Activated CD8-positive, alpha-beta memory T cell treated with anti-CD3 and anti-CD28 coated beads, Interleukin-2, amount 50 U/mL, for 4 hours (primary cell): ENCODE results near the gene SDHAF2.
"Not testable (repeated sequence)": the region's sequence is repeated elsewhere in the genome, so short reads cannot be mapped to it uniquely, and the experiment has no call there.

ENCODE experiments used
- DNase-seq: peaks from one replicate; pipeline ENCODE4 v3.0.0-alpha.2; 2020

The SDHAF2 gene

DNA sequence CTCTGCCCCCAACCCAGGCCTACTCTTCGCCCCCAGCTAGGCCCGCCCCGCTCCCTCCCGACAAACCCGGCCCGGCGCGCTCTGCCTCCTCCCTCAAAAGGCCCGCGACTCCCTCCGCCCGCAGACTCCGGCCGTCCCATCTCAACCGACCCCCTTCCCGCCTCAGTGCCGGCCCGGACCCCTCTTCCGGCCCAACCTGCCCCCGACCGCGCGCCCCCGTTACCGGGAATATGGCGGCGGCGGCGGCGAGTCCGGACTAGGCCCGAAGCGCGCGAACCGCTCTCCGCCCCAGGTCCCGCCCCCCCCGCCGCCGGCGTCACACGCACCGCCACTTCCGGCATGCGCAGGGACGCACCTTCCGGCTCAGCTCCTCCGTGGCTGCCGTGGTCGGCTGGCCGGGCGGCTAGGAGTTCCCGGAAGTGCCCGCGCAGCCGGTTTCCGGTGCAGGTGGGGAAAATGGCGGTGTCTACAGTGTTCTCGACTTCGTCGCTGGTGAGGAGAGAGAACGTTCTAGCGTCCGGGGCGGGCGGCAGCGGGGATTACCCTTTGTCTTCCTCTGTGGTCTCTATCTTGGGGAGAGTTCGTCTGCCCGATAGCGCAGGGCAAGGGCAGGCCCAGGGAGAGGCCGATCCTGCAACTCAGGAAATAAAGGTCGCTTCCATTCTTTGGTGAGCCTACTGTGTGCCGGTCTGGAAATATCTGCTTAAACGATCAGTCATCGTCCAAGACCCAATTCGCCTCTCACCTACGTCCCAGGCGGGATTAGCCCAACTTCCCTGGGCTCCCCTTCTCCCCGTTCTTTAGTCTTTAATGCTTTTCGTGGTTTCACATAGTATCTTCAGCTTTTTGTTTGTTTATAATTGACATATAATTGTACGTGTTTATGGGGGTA, at the start of gene SDHAF2, which contains the start of gene CPSF7:
Gene SDHAF2 (plus strand): TSS at position 434 of the 892 bp plus-strand sequence. CDS start 23 bp downstream, at position 457.
Gene CPSF7 (minus strand): TSS at position 285 of the 892 bp plus-strand sequence. CDS start 740 bp downstream, outside the sequence.
- peak; percentile 98 for DNase-seq

DNA sequence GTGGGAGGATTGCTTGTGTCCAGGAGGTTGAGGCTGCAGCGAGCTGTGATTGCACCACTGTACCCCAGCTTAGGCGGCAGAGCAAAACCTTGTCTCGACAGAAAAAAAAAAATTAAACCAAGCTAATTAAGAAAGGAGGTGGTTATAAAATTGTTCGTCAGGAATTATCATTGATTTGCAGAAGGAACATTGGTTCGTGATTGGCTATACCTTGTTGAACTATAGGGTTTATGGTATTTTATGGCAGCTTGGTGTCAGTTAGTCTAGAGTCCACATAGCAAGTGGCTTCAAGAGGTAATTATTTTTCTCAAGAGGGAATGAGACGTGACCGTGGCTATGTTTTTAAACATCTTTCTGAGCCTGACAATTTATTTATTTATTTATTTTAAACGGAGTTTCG, 49.0 kb upstream of the SDHAF2 start:
- DNase-seq = no peak

DNA sequence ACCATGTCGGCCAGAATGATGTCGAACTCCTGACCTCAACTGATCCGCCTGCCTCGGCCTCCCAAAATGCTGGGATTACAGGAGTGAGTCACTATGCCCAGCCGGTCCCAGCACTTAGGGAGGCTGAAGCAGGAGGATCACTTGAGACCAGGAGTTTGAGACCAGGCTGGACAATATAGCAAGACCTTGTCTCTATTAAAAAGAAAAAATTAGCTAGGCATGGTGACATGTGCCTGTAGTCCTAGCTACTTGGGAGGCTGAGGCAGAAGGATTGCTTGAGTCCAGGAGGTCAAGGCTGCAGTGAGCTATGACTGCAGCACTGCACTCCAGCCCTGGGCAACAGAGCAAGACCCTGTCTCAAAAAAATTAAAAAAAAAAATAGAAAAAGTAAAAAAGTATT, 46.1 kb upstream of the SDHAF2 start:
- DNase-seq = not testable (repeated sequence)

DNA sequence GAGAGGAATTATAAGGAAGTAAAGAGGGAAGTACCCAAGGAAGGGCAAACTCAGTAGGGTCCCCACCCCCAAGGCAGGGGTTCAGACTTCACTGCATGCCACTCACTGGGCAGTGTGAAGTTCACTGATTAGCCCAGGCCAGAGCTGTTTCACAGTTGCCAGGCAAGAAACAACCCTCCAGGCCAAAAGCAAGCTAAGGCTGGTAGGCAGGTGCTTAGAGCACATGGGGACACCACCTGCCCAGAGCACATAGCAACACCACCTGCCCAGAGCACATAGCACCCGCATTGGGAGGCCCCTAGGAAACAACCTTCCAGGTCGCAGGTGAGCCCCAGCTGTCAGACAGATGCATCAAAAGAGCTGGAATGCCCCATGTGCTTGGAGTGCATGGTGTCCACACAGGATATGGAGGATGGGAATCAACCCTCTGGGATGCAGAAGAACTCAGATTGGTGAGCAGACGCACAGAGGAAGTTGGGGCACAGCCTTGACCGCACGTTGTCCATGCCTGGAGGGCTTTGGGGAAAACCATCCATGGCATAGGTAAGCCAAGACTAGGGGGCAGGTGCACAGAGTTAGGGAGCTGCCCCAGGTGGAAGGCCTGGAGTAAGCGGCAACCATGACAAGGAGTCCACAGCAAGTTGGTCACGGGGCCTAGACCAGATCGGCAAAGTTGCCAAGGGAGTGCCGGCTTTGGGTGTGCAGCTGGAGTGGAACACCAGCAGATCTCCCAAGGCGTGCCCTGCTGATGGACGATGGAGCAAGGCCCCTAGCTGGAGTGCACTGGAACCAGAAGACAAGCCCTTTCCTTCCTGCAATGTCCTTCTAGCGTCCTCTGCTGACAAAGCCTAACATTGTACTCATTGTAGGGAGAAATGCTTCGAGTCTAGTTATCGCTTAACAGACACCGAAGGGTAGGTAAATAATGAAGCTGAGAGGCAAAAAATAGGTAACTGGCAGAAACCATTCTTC, 45.4 kb upstream of the SDHAF2 start:
- DNase-seq = no peak

DNA sequence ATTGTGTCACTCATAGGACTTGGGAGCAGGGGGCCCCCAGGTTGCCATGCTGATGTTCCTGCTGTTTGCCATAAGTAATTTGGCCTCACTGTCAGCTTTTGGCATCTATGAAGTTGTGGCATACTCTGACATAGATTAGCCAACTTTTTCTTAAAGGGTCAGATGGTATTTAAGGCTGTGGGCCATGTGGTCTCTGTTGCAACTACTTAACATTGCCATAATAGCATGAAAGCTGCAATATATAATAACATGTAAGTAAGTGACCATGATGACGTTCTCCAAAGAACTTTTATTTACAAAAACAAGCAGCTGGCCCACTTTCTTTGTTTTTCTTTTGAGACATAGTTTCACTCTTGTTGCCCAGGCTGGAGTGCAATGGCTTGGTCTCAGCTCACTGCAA, 39.8 kb upstream of the SDHAF2 start:
- DNase-seq = no peak

DNA sequence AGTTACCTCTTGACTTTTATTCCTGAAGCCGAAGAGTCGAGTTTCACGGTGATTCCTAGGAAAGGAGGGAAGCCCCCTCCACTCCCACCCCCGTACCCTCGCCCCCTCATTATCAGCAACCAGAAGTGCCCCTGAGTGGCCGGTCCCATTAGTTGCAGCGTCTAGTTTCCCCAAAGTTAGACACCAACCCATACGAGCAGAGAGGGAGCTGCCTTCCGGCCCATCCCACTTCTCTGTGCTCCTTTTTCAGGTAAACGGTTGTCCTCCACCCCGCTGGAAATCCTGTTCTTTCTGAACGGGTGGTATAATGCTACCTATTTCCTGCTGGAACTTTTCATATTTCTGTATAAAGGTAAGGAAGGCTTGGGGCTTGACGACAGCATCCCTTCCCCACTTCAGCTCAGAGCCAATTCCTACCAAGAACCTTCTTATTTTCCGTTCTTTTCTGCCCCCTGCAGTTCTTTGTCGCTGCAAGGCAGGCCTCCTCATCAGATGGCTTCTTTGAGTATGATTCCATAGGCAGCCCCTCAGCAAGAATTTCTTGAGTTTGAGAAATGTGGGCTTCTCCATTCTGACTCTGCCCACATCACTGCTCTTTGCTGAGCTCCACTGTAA, 36.8 kb upstream of the SDHAF2 start:
- no peak for DNase-seq

DNA sequence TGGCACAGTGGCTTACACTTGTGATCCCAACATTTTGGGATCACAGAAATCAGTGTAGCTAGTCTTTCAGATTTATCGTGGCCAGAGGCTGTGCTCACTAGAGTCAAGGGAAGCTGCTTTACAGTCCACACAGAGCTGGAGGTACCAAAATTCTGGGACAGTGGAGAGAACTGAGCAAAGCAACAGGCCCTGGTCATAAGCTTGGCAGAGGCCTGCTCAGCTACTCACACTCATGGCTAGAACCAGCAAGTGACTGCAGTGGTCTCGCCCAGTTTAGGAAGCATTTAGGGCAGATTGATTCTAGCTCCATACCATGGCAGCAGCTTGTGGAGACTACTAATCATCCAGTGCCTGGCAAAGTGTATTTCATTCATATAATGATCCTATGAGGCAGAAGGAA, 28.8 kb upstream of the SDHAF2 start:
- no peak for DNase-seq

DNA sequence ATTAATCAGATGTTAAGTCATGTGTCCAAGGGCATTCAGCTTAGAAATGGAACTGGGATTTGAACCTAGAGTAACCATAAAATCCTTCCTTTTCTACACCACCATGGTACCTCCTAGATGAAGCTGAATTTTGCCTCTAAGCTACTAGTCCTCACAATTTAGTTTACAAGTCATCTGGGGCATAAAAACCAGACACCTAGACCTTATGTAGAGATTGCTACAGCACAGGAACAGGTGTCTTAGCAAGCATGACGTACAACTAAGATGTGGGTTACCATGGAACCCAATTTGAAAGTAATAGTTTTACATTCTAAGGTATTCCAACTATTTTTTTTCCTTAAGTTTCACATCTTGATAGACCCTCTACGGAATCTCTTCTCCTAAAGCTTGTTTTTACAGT, 28.4 kb upstream of the SDHAF2 start:
- DNase-seq = no peak

DNA sequence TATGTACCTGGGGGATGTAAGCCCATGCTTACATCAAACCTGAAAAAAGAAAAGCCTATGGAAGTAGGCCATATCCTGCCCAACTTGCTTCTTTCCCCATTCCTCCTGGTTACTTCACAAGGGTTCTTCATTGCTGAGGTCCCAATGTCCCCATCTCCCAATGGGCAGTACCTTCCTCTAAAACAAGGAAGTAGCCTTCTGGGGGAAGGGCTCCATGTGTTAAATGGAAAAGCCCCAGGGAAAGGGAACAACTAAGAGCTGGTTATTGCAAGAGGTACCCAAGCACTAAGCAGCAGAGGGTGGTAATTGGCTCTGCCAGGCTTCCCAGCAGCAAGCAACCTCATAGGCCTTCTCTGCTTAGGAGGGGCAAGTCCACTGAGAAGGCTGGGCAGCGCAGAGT, 26.3 kb upstream of the SDHAF2 start:
- no peak for DNase-seq

DNA sequence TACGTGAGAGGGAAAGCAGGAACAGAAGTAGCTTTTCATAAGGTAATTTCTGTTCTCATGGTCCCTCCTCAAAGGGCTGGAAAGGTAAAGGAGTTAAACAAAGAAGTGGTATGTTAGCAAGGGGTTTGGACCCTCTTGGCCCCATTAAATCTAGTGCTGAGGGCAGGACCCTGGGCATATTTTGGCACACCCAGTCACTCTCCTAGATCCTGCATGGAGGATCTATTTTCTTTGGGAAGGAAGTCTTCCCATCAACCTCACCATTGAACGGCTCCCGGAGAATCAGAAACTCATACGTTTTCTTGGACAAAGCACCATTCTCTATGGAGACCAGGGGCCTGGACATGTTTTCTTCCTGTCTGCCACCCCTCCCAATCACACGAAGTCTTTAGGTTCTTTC, 25.8 kb upstream of the SDHAF2 start:
- no peak for DNase-seq

DNA sequence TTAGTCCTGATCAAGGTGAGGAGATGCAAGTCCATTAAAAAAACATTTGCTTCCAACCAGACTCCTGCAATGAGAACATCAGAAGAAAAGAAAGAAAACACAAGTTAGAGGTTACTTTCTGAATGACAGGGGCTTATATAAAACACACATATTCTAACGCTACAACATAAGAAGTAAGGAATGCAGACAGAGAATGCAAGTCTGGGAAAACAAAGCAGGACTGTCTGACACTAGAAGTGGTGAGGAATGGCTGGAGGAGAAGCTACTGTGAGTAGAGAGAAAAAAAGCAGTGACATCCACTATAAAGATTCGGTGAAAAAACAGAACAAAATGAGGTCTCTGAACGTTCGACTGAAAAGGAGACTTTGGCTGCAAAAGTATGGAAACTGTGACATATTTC, 25.3 kb upstream of the SDHAF2 start:
- DNase-seq = no peak

DNA sequence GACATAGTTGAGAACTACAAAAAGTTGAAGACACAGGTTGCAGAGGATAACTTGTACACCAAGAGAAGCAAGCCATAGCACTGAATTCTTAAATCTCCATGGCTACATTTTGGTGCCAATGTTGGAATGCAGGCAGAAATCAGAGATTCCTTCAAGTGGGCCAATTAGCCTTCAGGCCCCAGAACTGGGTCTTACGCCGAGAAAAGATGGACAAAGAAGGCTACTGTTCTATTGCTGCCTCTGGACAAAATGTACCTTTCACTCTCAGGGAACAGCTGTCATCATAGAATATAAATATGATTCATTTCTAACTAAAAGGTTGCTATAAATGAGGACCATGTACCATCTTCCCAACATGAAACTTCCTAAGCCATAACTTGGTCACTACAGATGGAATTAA, 23.9 kb upstream of the SDHAF2 start:
- no peak for DNase-seq

DNA sequence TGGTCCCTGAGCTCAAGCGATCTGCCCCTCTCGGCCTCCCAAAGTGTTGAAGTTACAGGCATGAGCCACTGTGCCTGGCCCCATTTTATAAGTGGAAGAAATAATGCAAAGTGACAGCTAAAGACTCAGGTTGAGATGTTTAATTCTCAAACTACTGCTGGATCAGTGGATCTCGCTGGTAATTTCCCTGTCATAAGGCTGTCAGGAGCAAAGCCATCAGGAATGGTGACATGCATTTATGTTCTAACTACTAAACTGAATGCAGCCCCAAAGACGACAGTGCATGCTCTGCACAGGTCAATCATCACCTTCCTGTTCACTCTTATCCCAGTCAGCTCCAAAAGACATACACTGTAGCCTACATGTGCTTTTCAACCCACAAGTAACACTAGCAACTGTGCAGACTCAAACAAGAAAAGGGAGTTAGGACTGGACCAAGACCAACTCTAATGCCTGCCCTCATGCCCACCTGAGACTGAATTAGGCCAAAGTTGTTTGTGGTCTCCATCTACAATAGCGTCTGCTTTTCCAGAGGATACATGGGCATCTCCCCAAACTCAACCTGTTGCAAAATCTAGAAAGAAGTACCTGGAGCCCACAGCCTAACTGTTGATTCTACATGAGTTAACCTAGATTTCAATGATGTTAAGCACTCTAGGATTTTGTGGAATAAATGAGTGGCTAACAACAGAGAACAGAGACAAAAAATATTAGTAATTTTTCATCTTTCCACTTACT, 22.8 kb upstream of the SDHAF2 start:
- DNase-seq = no peak

DNA sequence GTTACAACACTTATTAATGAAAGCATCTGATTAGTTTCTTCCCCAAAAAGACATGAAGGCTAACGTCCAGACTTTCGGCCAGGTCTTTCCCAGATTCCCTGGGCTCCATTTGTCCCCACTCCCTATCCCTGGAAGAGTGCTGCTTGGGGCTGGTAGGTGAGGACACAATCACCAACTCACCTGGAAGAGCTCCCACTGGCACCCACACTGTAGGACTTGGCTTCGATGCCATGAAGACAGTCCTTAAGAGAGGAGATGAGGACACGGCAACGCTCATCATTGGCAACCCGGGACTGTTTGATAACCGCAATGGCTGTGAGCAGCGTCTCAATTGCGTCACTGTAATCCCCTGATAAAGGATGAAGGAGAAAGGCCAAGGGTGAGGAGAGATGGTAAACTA, 18.3 kb upstream of the SDHAF2 start:
- DNase-seq = no peak

DNA sequence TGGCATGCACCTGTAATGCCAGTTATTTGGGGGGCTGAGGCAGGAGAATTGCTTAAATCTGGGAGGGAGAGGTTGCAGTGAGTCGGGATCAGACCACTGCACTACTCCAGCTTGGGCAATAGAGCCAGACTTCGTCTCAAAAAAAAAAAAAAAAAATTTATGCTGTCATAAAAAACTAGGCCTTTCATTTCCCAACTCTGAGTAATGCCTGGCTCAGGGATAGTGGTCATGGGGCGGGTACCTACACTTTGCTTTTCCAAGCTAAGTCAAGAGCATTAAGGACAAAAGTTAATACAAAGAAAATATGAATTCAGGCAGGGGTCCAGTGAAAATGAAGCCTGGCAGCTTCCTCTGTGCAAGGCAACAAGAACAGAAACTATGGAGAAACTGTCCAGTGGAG, 16.4 kb upstream of the SDHAF2 start:
- DNase-seq = no peak

DNA sequence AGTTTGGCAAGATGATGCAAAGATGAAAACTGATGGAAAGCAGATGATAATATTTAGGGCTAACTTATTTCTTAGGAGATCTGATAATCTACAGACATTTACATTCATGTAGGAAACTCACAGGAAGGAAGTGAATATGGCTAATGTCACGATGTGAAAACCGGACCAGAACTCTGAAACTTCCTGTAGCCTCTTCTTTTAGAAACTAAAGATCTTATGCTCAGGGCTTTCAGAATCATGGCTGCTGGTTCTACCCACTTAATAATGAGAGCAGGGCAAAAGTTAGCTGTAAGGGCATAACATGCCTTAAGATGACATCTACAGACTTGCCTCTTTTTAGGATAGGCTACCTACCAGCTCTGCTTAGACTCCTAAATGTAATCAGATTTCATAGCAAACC, 15.4 kb upstream of the SDHAF2 start:
- DNase-seq = no peak

DNA sequence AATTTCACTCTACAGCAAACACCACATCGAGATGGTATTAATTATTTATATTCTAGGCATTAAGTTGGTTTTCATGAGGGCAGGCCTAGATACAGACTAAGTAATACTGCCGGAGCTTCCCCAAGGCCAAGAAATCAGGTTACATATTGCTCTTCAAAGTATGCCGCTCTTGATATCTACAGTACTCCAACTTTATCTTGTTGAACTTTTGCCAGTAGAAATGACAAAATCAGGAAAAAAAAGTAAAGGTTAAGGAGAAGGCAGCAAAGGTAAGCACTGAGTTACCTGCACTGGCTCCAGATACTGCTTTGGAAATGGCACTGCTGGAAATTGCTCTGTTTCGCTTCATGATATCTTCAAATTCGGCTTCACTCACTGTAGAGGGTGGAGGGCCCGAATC, 14.5 kb upstream of the SDHAF2 start:
- DNase-seq = no peak

DNA sequence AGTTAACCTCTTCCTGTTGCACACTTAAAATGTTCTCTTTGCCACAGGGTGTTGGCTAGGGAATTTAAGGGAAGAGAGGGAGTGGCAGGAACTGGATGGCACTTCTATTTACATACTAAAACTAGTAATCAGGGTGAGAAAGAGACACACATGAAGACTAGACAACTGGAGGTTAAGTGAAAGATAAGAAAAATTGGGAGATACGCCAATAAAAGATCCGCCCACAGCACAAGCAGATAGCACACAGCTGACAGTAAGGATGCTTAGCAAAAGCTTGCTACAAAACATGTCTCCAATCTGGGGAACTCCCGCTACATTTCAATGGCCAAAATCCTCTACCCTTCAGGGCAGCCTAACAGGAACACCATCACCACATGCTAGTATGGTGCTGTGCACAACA, 13.0 kb upstream of the SDHAF2 start:
- DNase-seq = no peak

DNA sequence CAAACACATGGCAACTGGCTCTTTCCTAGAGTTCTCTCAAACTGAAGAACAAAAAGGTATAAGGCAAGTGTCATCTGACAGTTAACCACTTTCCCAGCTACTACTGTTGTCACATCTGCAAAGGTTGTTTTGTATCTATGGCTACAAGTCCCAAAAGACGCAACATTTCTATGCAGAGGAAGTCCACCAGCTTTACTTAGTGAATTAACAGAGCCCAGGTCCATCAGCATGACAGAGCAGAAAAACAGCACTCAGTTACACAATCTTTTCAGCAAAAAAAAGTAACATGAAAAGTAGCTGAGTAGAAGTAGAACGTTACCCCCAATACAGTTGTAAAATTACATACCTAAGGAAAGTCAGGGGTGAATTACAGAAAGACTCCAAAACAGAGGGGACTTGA, 12.3 kb upstream of the SDHAF2 start:
- no peak for DNase-seq

DNA sequence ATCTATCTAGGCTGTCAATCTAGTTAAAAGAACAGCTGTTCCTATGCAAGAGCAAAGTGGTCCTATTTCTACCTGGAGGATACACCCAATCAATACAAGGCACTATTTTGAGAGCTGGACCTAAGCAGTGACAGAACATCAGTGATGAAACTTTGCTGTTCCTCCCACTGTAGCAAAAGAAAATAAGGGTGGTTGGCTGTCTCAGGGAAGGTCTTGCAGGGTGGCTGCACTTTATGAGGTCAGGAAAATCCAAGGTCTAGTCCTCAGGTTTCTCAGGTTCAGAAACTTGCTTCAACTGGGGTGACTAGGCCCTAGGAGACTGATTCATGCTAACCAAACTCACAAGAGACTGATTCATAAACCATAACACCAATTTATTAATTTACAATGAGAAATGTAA, 11.8 kb upstream of the SDHAF2 start:
- no peak for DNase-seq

DNA sequence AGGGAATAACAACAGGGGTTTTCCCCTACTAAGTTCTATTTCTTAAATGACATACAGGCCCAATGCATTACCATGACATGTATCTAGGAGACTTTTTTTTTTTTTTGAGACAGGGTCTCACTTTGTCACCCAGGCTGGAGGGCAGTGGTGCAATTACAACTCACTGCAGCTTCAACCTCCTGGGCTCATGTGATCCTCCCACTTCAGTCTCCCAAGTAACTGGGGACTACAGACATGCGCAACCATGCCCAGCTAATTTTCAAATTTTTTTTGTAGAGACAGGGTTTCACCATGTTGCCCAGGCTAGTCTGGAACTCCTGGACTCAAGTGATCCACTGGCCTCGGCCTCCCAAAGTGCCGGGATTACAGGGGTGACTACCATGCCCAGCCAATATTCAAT, 7.7 kb upstream of the SDHAF2 start:
- DNase-seq = no peak

DNA sequence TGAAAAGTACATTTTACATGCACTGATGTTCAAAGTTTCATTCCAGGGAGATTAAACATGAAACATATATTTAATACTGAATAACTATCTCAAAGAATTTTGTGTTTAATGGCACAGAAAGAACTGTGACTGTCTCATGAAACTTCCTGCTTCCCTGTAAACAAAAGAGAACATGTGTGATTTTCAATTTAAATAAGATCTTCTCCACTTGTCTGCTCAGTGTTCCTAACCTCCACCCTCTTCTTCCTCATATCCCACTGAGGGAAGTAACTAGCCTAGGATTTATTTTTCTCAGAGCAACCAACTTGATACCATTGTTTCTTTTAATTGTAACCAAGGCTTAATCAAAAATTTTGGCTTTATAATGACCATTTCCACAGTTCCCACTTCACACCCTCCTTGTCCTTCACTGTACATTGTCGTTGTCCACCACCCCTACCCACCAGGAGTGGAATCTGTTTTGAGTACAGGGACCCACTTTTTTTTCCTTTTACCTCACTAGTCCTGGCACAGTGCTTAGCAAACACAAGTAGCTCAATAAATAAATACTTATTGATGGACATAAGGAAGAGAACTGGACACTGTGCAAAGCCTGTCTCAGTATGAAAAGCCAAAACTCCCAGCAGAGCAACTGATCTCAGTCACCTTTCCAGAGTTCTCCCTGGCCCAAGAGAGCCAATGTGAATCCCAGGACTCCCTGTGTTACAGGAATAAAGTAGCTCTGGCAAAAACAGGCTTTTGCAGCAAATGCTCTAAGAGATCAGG, 4.4 kb upstream of the SDHAF2 start:
- no peak for DNase-seq
